Pons (tissue), 1 donor: ENCODE data around the gene SLC38A9.

Experiments
- DNase-seq: peaks from one replicate; pipeline ENCODE4 v3.0.0-alpha.2; 2016; ENCODE audit warnings: low spot score

The SLC38A9 gene

DNA sequence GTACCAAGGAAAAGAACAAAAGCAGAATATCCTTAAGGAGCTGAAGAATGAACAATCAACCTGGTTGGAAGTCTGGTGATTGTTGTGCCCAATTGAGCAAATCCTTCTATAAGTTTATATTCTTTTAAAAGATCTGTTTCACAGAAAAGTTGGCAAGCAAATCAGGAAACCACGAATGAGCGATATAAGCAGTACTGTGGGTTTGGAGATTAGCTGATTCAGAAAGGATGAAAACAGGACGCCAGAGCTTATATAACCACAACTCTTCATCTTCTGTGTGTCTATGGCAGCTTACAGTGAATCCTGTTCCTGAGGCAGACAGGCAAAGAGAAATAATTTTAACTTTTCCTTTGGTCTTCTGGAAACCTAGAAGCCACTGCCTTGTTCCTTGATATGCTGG is 61.7 kb downstream of the SLC38A9 start:
- no peak for DNase-seq

DNA sequence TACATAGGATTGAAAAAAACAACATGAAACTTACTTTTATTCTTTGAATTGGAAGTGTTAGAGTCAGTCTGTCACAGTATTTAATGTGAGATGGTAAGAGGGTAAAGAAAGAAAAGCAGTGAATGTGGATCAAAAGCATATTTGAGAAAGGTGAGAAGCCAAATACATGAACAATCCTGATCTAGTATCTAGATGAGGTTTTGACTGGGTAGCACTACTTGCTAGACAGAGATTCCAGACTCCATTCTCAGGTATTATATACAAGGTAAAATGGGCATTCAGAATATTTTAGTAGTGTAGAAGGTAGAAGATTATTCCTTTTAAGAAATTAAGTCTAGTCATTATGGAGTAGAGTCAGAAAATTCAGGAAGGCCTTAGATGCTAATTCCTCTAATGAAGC is 62.2 kb downstream of the SLC38A9 start:
- no peak for DNase-seq

DNA sequence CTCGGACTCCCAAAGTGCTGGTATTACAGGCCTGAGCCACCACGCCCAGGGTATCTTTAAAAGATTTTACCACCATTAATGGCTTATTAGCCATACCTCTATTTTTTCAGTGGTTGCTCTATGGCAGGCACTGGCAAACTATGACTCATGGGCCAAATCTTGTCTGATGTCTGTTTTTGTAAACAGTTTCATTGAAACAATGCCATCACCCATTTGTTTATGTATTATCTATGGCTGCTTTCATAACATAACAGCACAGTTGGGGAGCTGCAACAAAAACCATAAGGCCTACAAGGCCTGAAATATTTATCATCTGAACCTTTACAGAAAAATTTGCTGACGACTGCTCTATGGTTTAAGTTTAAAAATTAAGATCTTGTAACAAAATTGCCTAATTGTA is 66.8 kb downstream of the SLC38A9 start:
- no peak for DNase-seq

DNA sequence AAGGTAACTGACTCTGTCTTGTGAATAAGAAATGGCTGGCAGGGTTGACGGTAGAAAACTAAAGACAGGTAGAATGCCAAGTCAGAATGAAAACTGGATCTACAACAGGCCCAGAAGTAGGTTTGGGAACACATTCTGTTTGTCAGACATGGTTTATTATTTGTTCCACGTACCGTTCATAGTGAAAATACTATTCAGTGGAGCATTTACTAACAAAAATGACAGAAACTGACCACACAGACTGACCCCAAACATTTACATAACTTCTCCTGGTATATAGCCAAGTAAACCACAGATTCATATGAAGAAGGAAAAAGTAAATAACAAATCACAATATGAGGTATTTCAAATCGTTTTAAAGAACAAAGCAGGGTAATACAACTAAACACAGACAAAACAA is 73.7 kb downstream of the SLC38A9 start:
- no peak for DNase-seq

DNA sequence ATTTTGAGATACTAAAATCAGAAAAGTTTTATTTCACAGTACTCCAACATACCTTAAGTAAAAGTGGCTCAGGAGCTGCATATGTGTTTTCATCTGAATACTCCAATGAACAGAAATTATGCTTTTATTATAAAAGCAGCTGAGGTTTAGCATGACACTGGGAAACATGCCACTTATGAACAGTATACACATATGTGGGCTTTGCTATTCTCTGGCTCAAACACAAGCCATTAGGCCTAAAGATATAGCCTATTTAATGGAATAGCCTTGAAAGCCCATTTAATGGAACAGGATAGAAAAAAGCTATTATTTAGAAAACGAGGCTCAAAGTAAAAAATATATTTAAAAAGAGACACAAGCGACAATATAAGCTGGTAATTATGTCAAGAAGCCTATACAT is 74.1 kb downstream of the SLC38A9 start:
- no peak for DNase-seq

DNA sequence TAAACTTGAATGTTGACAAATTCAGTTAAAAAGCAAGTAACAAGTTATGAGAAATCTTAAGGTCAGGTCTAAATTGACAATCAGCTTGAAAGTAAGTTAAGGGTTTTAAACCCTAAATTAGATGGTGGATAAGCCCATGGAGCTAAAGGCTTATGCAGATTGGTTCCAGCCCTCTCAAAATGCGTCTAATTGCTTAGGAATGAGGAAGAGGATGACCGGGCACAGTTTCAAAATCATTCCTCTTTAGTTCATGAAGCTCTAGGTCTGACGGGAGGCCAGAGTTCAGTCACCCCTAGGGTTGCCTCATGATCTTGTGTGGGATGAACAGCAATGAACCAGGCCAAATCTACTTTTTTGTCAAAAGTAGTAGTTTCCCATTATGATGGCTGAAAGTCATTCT is 75.4 kb downstream of the SLC38A9 start:
- peak; percentile 43 for DNase-seq

DNA sequence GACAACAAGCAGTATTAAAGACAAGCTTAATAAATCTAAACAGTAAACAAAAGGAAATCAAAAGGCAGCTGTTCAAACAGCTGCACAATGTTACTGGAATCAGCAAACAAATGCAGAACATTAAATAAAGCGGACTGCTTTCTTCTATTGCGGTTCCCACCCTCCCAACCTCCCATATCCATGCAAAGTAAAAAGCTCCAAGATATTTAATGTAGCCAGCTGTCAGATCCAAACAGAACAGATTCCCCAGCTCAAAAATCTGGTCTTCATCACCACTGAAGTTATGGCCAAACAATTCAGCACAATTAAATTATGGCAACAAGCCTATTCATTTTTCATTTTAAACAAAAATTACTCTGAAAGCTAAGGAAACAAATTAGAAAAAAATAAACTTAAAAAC is 75.9 kb downstream of the SLC38A9 start:
- DNase-seq: peak; percentile 27

DNA sequence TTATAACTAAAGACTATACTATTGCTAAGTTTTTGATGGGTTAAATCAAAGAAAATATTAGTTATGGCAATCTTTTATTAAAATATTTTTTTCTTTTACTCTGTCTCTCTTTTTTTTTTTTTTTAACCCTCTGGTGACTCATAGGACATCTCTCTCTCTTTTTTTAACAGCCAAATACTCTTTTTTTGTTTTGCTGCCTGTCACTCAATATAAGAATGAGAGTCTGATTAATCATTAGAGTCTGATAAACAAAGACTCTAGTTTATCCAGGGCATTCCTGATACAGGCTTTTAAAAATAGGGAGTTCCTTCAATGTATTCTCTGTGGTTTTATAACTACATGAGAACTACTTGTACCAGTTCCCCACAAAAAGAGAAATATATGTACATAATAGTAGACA is 77.3 kb downstream of the SLC38A9 start:
- no peak for DNase-seq

DNA sequence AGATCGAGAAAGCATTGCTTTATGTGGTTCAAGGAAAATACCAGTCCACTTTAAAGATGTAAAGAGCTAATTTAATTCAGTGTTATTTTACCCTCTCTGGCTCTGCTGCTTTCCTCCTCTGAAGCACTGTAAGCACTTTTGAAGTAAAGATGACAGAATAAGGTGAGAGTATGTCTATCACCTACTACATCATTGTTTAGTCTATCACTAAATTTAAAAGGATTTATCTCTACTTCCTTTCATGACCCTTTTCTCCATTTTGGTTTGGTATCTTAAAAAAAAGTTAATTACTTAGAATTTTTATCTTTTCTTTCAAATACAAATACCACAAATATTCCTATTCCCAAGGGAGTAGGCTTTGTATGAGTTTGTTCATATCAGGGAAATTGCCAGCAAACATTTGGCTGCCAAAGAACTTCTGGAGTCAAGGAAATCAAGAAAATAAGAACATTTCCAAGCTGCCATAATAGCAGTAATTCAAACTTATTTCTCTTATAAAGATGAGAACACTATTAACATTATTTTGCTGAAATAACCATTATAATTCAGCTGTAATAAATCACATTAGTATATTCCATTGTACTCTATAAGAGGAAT is 77.8 kb downstream of the SLC38A9 start:
- no peak for DNase-seq

DNA sequence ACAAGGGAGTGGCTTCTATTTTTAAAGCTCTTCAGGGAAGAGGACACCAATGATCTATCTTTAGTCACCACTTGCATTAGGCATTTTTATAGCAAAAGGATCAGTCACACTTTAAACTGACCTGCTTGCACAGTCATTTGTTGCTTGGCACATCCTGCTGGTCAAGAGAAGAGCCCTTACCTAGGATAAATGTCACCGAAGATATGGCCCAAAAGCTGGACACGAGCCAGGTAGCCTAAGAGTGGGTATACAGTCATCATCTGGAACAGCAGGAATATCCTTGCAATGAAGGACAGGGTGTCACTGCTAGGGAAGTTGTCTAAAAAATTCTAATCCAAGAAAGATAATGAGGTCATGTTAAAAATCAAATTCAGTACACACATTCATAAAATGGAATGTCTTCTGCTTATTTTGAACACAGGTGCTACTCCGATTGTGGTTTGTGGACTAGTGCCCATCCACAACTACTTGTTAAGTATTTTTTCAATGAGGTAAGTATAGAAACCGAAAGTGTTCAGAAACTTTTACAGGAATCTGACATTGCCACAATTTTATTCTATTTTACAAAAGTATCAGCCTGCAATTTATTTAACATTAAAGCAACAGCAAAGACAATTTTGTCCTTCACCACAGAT is 78.4 kb downstream of the SLC38A9 start:
- no peak for DNase-seq

DNA sequence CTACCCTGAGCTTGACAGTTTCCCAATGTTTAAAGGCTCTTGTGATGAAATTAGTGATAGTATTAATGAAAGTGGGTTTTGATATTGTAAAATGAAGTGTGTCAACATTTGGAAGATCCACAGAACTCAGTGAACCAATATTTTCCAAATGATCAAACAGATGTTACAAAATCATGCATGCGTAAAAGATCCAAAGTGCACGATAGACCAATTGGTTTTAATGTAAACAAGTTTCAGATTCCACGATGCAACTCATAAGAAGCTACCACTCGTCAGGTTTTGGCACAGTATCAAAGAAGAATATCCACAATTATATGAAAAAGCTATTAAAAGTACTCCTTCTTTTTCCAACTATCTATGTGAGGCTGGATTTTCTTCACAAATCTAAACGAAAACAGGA is 82.3 kb downstream of the SLC38A9 start:
- no peak for DNase-seq

DNA sequence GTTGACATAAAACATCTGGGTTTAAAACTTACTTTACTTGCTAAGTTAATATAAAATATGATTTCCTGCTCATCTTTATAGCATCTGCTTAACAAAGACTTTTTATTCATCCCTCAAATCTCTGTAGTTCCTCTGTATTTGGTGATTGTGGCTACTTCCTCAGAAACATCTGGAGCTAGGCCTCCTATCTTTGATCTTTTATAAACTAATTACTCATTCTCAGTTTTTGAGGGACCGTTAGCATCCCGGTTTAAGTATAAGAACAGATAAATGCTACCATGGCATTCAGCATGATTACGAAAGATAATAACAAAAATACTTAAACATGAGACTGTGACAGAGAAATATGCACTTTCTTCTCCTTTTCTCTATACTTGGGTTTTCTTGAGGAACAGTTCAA is 85.3 kb downstream of the SLC38A9 start:
- DNase-seq: no peak

DNA sequence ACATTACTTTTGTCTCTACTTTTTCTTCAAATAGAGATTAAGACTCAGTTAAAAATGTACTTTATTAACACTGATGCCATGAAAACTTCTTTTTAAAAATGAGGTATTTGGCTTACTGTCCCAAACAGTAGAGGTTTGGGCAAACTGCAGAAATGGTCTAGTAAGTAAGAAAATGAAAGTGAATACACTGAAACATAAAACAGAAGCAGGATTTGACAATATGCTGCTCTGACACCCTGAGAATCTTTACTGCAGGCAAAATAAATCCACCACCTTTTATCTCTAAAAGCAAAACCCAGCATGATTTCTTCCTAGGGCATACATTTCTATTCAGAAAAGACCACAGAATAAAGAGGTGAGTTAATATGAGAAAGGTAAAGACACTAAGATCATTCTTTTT is 86.2 kb downstream of the SLC38A9 start:
- DNase-seq: no peak

DNA sequence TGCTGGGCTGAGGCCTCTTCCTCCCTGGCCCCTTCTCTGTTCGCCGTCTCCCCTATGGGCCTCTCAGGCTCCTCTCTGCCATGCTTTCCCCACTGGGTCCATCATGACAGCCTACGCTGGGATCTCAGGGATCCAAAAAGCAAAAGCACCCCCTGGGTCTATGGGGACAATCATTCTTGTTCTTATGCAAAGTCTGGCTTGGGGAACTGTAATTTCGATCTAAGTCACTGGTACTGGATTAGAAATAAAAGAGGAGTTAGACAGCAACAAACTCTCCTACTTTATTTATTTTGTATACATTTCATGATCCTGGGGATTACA is 86.6 kb downstream of the SLC38A9 start:
- no peak for DNase-seq

DNA sequence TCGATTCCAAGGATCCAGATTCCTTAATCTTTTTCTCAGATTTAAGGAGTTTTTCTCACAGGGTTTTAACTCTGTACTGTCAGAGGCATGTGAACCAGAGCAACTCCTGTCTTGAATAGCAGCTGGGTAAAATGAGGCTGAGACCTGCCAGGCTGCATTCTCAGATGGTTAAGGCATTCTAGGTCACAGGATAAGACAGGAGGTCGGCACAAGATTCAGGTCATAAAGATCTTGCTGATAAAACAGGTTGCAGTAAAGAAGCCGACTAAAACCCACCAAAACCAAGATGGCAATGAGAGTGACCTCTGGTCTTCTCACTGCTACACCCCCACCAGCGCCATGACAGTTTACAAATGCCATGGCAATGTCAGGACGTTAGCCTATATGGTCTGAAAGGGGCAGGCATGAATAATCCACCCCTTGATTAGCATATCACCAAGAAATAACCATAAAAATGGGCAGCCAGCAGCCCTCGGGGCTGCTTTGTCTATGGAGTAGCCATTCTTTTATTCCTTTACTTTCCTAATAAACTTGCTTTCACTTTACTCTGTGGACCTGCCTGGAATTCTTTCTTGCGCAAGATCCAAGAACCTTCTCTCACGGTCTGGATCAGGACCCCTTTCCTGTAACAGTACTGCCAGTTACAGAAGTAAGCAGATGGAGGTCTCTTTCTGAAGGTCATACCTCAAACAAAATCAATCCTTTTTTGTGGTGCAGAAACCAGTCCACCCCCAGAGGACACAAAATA is 87.1 kb downstream of the SLC38A9 start:
- DNase-seq: no peak

DNA sequence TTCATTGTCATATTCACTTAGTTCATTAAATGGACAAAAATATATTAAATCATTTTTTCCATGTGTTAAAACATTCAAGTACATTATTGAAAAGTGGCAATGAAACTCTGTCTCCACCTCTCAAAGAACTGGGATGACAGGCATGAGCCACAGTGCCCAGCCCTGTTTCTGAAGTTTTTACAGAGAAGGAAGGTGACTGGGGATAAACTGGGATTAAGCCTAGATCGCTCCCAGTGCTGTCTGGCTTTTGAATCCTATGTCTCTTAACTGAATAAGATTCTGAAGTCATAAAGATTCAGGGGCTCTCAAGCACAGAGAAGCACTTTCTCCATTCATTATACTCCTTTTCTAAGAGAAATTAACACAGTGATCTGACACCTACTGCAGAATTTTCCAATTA is 88.3 kb downstream of the SLC38A9 start:
- no peak for DNase-seq

DNA sequence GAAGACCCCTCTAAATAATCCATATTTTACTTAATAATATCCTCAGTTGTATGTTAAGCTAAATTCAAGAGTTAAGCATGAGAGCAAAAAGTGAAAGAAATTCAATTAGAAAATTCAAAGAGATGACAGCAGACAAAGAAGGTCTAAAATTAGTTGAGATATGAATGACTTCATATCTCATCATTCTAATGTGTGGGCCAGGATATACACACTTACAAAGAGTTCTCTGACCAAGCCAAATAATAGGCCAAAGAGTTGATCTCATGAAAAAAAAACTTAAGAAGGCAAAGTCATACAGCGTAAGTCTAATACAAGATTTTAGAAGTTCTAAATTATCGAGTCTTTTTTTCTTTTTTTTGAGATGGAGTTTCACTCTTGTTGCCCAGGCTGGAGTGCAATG is 89.7 kb downstream of the SLC38A9 start:
- no peak for DNase-seq

DNA sequence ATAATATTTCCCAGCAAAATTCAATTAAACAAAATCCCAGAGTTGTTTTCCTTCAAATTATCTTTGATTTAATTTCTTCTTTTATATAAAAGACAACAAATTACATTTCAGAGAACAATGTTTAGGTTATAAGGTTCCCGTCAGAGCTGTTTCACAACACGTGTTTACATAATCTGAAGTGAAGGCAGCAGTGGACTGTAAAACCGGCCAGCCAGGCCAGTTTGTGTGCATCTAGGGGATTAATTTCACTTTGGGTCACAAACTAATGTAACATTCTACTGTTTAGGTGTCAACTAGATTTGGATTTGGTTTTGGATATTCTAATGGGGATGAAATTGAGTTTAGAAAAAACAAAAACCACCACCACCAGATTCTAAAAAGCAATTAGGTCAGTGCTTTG is 90.9 kb downstream of the SLC38A9 start:
- DNase-seq: no peak

DNA sequence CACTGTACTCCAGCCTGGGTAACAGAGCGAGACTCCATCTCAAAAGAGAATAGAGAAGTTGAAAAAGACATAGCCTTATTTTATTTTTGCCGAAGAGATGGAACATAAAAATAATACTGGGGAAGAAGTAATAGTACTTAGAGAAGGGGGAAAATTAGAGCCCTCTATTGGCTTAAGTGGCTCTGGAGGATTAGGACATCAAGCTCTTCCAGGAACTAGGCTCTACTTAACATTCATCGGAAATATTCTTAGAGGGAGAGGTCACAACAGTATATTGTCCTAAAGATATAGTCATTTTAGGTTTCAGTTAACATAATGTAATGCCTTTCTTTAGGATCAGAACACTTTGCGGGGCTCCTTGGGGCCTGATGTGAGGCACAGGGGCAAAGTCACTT is 91.4 kb downstream of the SLC38A9 start:
- no peak for DNase-seq

DNA sequence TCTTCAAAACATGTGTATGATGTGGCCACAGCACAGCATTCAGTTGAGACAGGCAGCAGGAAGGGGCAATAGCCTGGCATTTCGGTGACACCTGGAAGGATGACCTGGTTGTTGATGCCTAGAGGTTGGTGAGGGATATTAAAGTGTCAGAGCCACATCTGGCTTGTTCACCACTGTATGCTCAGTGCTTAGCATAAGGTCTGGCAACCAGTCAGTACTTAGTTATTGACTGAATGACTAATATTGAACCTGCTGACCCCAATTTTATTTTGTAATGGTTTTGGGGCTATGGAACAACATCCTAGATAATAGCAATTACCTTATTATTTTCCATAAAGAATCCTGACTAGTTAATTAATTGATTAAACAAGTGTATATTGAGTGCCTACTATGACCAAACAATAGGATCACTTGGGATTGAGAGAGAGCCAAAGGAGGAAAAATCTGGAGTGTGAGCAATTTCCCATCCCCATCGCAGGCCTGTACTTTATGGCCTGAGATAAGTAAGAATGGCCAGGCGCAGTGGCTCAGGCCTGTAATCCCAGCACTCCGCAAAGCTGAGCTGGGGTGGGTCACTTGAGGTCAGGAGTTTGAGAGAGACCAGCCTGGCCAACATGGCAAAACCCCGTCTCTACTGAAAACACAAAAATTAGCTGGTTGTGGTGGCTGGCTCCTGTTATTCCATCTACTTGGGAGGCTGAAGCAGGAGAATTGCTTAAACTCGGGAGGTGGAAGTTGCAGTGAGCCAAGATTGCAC is 91.9 kb downstream of the SLC38A9 start:
- no peak for DNase-seq

DNA sequence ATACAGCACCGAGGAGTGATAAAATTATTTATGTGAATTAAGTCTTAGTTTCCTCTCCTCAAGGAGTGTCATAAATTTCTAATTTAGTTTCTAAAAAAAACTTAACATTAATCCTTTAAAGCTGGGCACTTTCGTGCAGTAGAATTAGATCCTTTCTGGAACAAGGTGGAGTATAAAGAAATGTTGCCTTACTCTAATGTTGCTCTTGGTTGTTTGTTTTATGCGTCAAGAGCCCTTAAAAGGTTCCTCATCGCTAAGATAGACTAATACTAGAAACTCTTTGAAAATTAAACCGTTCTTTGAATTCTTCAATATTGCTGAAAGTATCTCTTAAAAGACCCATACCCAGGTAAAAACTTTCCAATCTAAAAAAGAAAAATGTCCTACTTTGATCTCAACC is 93.8 kb downstream of the SLC38A9 start:
- no peak for DNase-seq

DNA sequence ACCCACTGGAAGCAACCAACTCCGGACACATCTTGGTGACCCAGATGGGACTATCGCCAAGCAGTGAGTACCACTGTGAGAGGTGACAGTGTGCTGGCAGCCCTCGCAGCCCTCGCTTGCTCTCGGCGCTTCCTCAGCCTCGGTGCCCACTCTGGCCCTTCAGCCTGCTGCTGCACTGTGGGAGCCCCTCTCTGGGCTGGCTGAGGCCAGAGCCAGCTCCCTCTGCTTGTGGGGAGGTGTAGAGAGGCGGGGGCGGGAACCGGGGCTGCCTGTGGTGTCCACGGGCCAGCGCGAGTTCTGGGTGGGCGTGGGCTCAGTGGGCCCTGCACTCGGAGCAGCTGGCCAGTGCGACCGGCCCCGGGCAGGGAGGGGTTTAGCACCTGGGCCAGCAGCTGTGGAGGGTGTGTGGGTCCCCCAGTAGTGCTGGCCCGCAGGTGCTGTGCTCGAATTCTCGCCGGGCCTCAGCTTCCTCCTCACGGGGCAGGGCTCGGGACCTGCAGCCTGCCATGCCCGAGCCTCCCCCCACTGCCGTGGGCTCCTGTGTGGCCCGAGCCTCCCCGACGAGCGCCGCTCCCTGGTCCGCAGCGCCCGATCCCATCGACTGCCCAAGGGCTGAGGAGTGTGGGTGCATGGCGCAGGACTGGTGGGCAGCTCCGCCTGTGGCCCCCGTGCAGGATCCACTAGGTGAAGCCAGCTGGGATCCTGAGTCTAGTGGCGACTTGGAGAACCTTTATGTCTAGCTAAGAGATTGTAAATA is 98.8 kb downstream of the SLC38A9 start:
- no peak for DNase-seq
